ENCODE results near the gene ZNF800. TPM values are rescaled to one million over a fixed set of nuclear protein-coding genes. Genes with fewer than 3 reads are reported as not detected.

ZNF800 gene
- total RNA-seq, 4 donors from 2014 or later, result 33.8 to 37.3 (median 35.1) TPM

GRCh38 chr7:127380479-127380878 lies 12.0 kb downstream of the ZNF800 start:
- no peaks in the 10 kb centered on the region for H3K27me3 ChIP-seq
- no peaks in the 10 kb centered on the region for H3K9me3 ChIP-seq
- TF ChIP-seq POLR2A (IDR thresholded peaks at IDR 0.05), result no peak
- no peak for TF ChIP-seq POLR2AphosphoS5 (IDR thresholded peaks at IDR 0.05)
- TF ChIP-seq CTCF (IDR thresholded peaks at IDR 0.05), result no peak
- TF ChIP-seq EP300 (IDR thresholded peaks at IDR 0.05), result no peak
- H3K4me1 ChIP-seq, result no peaks in the 10 kb centered on the region
- peaks cover 0 to 7% of the 10 kb centered on the region in 2 donors for H3K36me3 ChIP-seq
- no peak for ATAC-seq
- no peak overlapping the region for H3K27ac ChIP-seq
- H3K4me3 ChIP-seq, result no peak overlapping the region

DNA sequence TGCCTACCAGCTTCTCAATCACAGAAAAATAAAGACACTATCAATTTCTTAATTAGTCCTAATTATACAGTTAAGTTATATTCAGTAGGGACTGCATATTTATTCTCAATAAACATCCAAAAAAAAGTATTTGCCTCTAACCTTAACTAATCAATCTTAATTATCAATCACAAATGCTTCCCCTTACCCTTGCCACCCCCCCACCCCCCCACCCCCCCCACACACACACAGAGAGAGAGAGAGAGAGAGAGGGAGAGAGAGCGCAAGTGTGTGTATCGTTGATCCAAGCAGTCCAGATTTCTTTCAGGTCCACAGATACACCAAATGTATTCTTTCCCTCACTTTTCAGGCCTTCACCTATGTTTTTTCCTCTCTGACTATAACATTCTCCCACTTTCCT lies 12.9 kb downstream of the ZNF800 start:
- no peaks in the 10 kb centered on the region for H3K27me3 ChIP-seq
- no peak overlapping the region for H3K4me3 ChIP-seq
- no peaks in the 10 kb centered on the region for H3K9me3 ChIP-seq
- peaks cover 0 to 10% of the 10 kb centered on the region in 2 donors for H3K36me3 ChIP-seq
- no peak overlapping the region for H3K27ac ChIP-seq
- 89% methylated on average over 2 of the region's 2 CpGs; no CpG with 5 or more reads in 1 of the 2 donors for WGBS, 2 donors (ENCODE audit: low coverage in 1 of 2)
- H3K4me1 ChIP-seq, result no peaks in the 10 kb centered on the region
- ATAC-seq, result no peak
- TF ChIP-seq CTCF (IDR thresholded peaks at IDR 0.05) (no peak), POLR2A (IDR thresholded peaks at IDR 0.05) (no peak), POLR2AphosphoS5 (IDR thresholded peaks at IDR 0.05) (no peak), EP300 (IDR thresholded peaks at IDR 0.05) (no peak)

- WGBS, 2 donors (ENCODE audit: low coverage in 1 of 2), result 50 to 60% methylated on average over 1 of the region's 1 CpG
- no peak overlapping the region for H3K4me3 ChIP-seq
- no peak for ATAC-seq
- no peaks in the 10 kb centered on the region for H3K27me3 ChIP-seq
- peaks cover 0 to 21% of the 10 kb centered on the region in 2 donors for H3K36me3 ChIP-seq
- no peak for TF ChIP-seq EP300 (IDR thresholded peaks at IDR 0.05)
- TF ChIP-seq POLR2A (IDR thresholded peaks at IDR 0.05), result no peak
- TF ChIP-seq CTCF (IDR thresholded peaks at IDR 0.05), result no peak
- no peak for TF ChIP-seq POLR2AphosphoS5 (IDR thresholded peaks at IDR 0.05)
- no peaks in the 10 kb centered on the region for H3K4me1 ChIP-seq
- H3K27ac ChIP-seq, result no peak overlapping the region
- no peaks in the 10 kb centered on the region for H3K9me3 ChIP-seq
These were observed 14.0 kb downstream of the ZNF800 start for GRCh38 chr7:127378537-127378936.

DNA sequence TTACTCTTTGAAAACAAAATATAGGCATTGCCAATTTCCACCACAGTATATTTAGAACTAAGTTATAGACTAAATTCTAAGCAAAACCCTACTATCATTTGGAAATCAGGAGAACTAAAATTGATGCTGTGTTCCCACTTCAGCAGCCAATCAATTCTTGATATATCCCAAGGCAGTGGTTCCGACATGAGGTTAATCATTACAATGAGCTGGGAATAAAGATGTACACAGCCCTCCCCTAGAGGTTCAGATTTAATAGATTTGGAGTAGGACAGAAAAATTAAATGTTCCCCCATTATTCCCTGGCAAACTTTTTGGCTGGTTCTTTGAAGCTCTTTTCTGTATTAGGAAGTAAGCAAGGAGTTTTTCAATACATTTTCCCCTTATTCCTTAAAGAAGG lies 15.1 kb downstream of the ZNF800 start:
- no peak for ATAC-seq
- Histone ChIP-seq H3K4me1 (no peaks in the 10 kb centered on the region), H3K27ac (no peak overlapping the region), H3K36me3 (peaks cover 0 to 26% of the 10 kb centered on the region in 2 donors), H3K9me3 (no peaks in the 10 kb centered on the region), H3K4me3 (no peak overlapping the region), H3K27me3 (no peaks in the 10 kb centered on the region)
- TF ChIP-seq EP300 (IDR thresholded peaks at IDR 0.05) (no peak), POLR2A (IDR thresholded peaks at IDR 0.05) (no peak), CTCF (IDR thresholded peaks at IDR 0.05) (no peak), POLR2AphosphoS5 (IDR thresholded peaks at IDR 0.05) (no peak)
- 50 to 62% methylated on average over 1 of the region's 1 CpG for WGBS, 2 donors (ENCODE audit: low coverage in 1 of 2)

DNA sequence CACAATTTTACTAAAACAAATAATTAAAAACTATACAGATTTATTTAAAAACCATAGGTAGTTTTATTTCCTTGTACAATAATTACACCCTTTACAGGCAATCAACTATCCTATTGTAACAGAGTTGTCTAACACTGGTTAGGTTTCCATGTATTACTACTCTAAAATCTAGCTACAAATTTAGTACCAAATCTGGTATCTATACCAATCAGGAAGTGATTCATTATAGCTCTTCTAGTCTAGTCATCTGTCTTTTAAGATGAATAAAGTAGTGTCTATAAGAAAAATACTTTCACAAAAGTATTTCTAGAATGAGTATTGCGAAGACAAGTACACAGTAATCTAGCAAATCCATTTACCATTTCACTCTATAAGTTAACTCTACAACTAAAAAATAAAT lies 16.9 kb downstream of the ZNF800 start:
- TF ChIP-seq EP300 (IDR thresholded peaks at IDR 0.05) (no peak), CTCF (IDR thresholded peaks at IDR 0.05) (no peak), POLR2A (IDR thresholded peaks at IDR 0.05) (no peak), POLR2AphosphoS5 (IDR thresholded peaks at IDR 0.05) (no peak)
- H3K36me3 ChIP-seq, result peaks cover 0 to 28% of the 10 kb centered on the region in 2 donors
- no peaks in the 10 kb centered on the region for H3K9me3 ChIP-seq
- H3K27me3 ChIP-seq, result no peaks in the 10 kb centered on the region
- WGBS, 2 donors (ENCODE audit: low coverage in 1 of 2), result 100% methylated on average over 1 of the region's 1 CpG
- no peak overlapping the region for H3K4me3 ChIP-seq
- ATAC-seq, result no peak
- no peaks in the 10 kb centered on the region for H3K4me1 ChIP-seq
- no peak overlapping the region for H3K27ac ChIP-seq
